Keratinocyte (primary cell): Measurements from ENCODE around the gene HS6ST3. TPM values are rescaled to one million over a fixed set of nuclear protein-coding genes. Genes with fewer than 3 reads are reported as not detected.

Experiments
- DNase-seq: peaks from one replicate; pipeline ENCODE4 v3.0.0-alpha.2; 2011; ENCODE audit warnings: low read depth, missing footprints, low spot score
- FAIRE-seq: peaks from 2 replicates; lab custom pipeline; 2011; peaks lifted over from hg19 to GRCh38; lab: Jason Lieb, UNC
- H2AFZ ChIP-seq: 2 replicates; pipeline ENCODE4 v1.6.0; 2012; ENCODE audit warnings: low read length, control low read depth, inconsistent platforms; ENCODE audit not compliant: control insufficient read depth
- H3K27ac ChIP-seq: 2 replicates; pipeline ENCODE4 v1.5.1; 2011; ENCODE audit warnings: low read length; ENCODE audit not compliant: control insufficient read depth, insufficient read depth
- H3K27me3 ChIP-seq: 3 replicates; pipeline ENCODE4 v1.6.0; 2011; ENCODE audit warnings: low read length; ENCODE audit not compliant: control insufficient read depth, insufficient read depth; ENCODE audit errors: extremely low read depth
- H3K36me3 ChIP-seq, 2 experiments: 2 replicates in 1 of 2; 3 replicates in 1 of 2; pipeline ENCODE4 v1.5.1; 2011; ENCODE audit warnings: low read length in 2 of 2, mild to moderate bottlenecking in 1 of 2; ENCODE audit not compliant: control insufficient read depth in 2 of 2, insufficient read depth in 2 of 2; ENCODE audit errors: extremely low read depth in 1 of 2
- H3K4me1 ChIP-seq: 3 replicates; pipeline ENCODE4 v1.5.1; 2011; ENCODE audit warnings: low read length; ENCODE audit not compliant: control insufficient read depth, insufficient read depth; ENCODE audit errors: extremely low read depth
- H3K4me2 ChIP-seq: 3 replicates; pipeline ENCODE4 v1.6.0; 2011; ENCODE audit warnings: low read depth, low read length; ENCODE audit not compliant: control insufficient read depth, insufficient read depth; ENCODE audit errors: extremely low read depth
- H3K4me3 ChIP-seq, 3 experiments: fragments of 200-600 bp in 1 of 3; sonication (generic) in 1 of 3; 2 replicates in 2 of 3; 3 replicates in 1 of 3; pipeline ENCODE4 v1.5.1; 2011 to 2016; ENCODE audit warnings: low read length in 3 of 3, mild to moderate bottlenecking in 3 of 3, control low read depth in 2 of 3, inconsistent platforms in 1 of 3, low read depth in 1 of 3, mixed read lengths in 1 of 3, mixed run types in 1 of 3, moderate library complexity in 1 of 3; ENCODE audit not compliant: control insufficient read depth in 2 of 3, insufficient read depth in 2 of 3; ENCODE audit errors: extremely low read depth in 1 of 3
- H3K79me2 ChIP-seq: 2 replicates; pipeline ENCODE4 v1.6.0; 2012; ENCODE audit warnings: low read length; ENCODE audit not compliant: control insufficient read depth, insufficient read depth
- H3K9ac ChIP-seq: 3 replicates; pipeline ENCODE4 v1.6.0; 2011; ENCODE audit warnings: low read length; ENCODE audit not compliant: control insufficient read depth, insufficient read depth; ENCODE audit errors: extremely low read depth
- H3K9me1 ChIP-seq: 3 replicates; pipeline ENCODE4 v1.6.0; 2011; ENCODE audit warnings: low read length; ENCODE audit not compliant: control insufficient read depth, insufficient read depth; ENCODE audit errors: extremely low read depth
- H3K9me3 ChIP-seq: 2 replicates; pipeline ENCODE4 v1.5.1; 2012; ENCODE audit warnings: low read depth, low read length; ENCODE audit not compliant: control insufficient read depth
- H4K20me1 ChIP-seq: 3 replicates; pipeline ENCODE4 v1.6.0; 2011; ENCODE audit warnings: low read length; ENCODE audit not compliant: control insufficient read depth, insufficient read depth; ENCODE audit errors: extremely low read depth
- EZH2 ChIP-seq: IDR thresholded peaks from one replicate; pipeline ENCODE4 v1.6.1; 2012; ENCODE audit warnings: inconsistent platforms, mild to moderate bottlenecking, low read length, moderate library complexity
- dilution Hi-C: fragments of 300-500 bp; cut with MboI; formaldehyde crosslinking; loops from one replicate; pipeline ENCODE4 v1.7.0; 2020; ENCODE audit warnings: low sequenced_read_pairs; ENCODE audit not compliant: extremely low pct_ligation_motif_present
- polyA plus RNA-seq, 5 experiments: library from polyadenylated mRNA; depleted of rRNA in 3 of 5; stranded (reverse) in 3 of 5; stranded (forward) in 1 of 5; unstranded in 1 of 5; fragments of >200 nt; gene quantifications; 1 replicate in 1 of 5; 2 replicates in 3 of 5; 3 replicates in 1 of 5; pipeline versions ENCODE4 v1.2.1 to v1.2.3, GENCODE V29; 2011 to 2012; ENCODE audit warnings: missing spikeins in 2 of 5, low read depth in 1 of 5, low replicate concordance in 1 of 5
- TF ChIP-seq, protein P1 (sequence below), 3 experiments: IDR thresholded peaks in 1 of 3; conservative IDR thresholded peaks in 1 of 3; optimal IDR thresholded peaks in 1 of 3; 2 replicates in 2 of 3; 3 replicates in 1 of 3; pipeline versions ENCODE3 to v1.5.1; 2011; ENCODE audit warnings: low read length in 3 of 3, mild to moderate bottlenecking in 3 of 3, moderate library complexity in 2 of 3, control low read depth in 1 of 3, inconsistent platforms in 1 of 3; ENCODE audit not compliant: insufficient read depth in 2 of 3; ENCODE audit errors: extremely low read depth in 1 of 3

The HS6ST3 gene
- polyA plus RNA-seq, 1 donor (not counting 4 experiments of a cell fraction or from before 2014, with no cell fraction given) = 0.03 TPM

DNA sequence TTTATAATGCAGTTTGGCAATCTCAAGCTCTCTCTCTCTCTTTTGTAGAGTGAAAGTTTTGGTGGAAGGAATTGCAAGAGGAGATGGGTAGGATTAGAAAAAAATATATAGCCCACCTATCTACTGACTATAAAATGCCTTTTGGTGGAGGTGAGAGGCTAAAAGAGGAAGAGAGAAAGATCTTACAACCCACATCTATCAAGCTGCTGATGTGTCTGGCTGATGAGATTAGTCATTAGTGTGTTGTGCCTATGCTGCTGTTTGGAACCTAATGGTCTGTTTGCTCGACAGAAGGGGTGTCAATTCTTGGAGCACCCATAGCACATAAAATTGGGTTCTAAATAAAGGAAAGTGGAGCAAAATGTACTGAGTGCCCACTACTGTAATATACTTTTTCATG, 411.0 kb downstream of the HS6ST3 start:
- TF ChIP-seq EZH2 = no peak
- TF ChIP-seq, protein P1, sequence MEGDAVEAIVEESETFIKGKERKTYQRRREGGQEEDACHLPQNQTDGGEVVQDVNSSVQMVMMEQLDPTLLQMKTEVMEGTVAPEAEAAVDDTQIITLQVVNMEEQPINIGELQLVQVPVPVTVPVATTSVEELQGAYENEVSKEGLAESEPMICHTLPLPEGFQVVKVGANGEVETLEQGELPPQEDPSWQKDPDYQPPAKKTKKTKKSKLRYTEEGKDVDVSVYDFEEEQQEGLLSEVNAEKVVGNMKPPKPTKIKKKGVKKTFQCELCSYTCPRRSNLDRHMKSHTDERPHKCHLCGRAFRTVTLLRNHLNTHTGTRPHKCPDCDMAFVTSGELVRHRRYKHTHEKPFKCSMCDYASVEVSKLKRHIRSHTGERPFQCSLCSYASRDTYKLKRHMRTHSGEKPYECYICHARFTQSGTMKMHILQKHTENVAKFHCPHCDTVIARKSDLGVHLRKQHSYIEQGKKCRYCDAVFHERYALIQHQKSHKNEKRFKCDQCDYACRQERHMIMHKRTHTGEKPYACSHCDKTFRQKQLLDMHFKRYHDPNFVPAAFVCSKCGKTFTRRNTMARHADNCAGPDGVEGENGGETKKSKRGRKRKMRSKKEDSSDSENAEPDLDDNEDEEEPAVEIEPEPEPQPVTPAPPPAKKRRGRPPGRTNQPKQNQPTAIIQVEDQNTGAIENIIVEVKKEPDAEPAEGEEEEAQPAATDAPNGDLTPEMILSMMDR (optimal IDR thresholded peaks at IDR 0.05 in 1 of 3, IDR thresholded peaks at IDR 0.05 in 1 of 3, conservative IDR thresholded peaks at IDR 0.05 in 1 of 3; ENCODE audit: extremely low read depth in 1 of 3, insufficient read depth in 2 of 3, low read length in 3 of 3) = no peak
- no peak overlapping the region for H3K4me2 ChIP-seq
- no peak overlapping the region for H3K27ac ChIP-seq
- no peak for FAIRE-seq
- H3K4me1 ChIP-seq = no peaks in the 10 kb centered on the region
- H4K20me1 ChIP-seq = no peaks in the 10 kb centered on the region
- H3K79me2 ChIP-seq = no peaks in the 10 kb centered on the region
- no peaks in the 10 kb centered on the region for H3K9me1 ChIP-seq
- no peak for DNase-seq
- dilution Hi-C loops = no loop called here
- H3K4me3 ChIP-seq = no peak overlapping the region
- no peak overlapping the region for H2AFZ ChIP-seq
- H3K9me3 ChIP-seq = no peaks in the 10 kb centered on the region
- no peak overlapping the region for H3K9ac ChIP-seq
- no peaks in the 10 kb centered on the region for H3K36me3 ChIP-seq
- H3K27me3 ChIP-seq = no peaks in the 10 kb centered on the region

DNA sequence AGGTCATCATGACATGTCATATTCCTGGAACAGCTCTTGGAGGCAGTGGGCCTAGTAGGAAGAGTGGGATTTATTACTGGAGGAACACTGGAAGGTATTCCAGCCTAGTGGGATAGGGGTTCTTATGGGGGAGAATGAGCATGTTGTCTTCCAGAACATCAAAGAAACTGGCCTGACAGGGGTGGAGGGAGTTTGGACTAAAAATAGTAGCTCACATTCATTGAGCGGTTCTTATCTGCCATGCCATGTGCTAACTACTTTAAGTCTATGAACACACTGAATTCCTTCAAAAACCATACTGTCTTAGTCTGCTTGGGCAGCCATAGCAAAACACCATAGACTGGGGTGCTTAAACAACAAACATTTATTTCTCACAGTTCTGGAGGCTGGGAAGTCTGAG, 413.6 kb downstream of the HS6ST3 start:
- Histone ChIP-seq H4K20me1 (no peaks in the 10 kb centered on the region), H3K4me3 (no peak overlapping the region), H3K4me2 (no peak overlapping the region), H3K27ac (no peak overlapping the region), H3K9me3 (no peaks in the 10 kb centered on the region), H2AFZ (no peak overlapping the region), H3K9me1 (no peaks in the 10 kb centered on the region), H3K4me1 (no peaks in the 10 kb centered on the region), H3K9ac (no peak overlapping the region), H3K36me3 (no peaks in the 10 kb centered on the region), H3K27me3 (no peaks in the 10 kb centered on the region), H3K79me2 (no peaks in the 10 kb centered on the region)
- FAIRE-seq = no peak
- no peak for DNase-seq
- dilution Hi-C loops = no loop called here
- no peak for TF ChIP-seq EZH2

DNA sequence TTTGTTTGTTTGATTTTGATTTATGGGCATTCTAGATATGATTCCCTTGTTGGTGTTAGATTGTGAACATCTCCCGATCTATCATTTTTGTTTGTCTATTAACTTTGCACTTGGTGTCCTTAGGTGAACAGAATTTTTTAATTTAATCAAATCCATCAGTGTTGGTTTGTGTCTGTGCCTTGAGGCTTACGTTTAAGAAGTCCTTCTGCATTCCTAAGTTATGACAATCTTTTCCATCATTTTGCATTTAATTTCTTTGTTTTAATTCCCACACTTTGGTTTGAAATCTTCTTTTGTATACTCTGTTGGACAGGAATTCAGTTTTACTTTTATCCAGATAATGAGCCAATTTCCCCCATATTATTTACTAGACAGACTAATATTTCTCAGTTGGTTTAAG, 421.7 kb downstream of the HS6ST3 start:
- no peaks in the 10 kb centered on the region for H3K4me1 ChIP-seq
- H3K27ac ChIP-seq = no peak overlapping the region
- dilution Hi-C loops = no loop called here
- DNase-seq (no peak), FAIRE-seq (no peak)
- H4K20me1 ChIP-seq = no peaks in the 10 kb centered on the region
- H3K27me3 ChIP-seq = no peaks in the 10 kb centered on the region
- no peaks in the 10 kb centered on the region for H3K9me3 ChIP-seq
- no peaks in the 10 kb centered on the region for H3K9me1 ChIP-seq
- H3K9ac ChIP-seq = no peak overlapping the region
- no peak overlapping the region for H2AFZ ChIP-seq
- H3K4me2 ChIP-seq = no peak overlapping the region
- no peak overlapping the region for H3K4me3 ChIP-seq
- H3K79me2 ChIP-seq = no peaks in the 10 kb centered on the region
- H3K36me3 ChIP-seq = no peaks in the 10 kb centered on the region
- TF ChIP-seq, protein P1 (optimal IDR thresholded peaks at IDR 0.05 in 1 of 3, IDR thresholded peaks at IDR 0.05 in 1 of 3, conservative IDR thresholded peaks at IDR 0.05 in 1 of 3; ENCODE audit: extremely low read depth in 1 of 3, insufficient read depth in 2 of 3, low read length in 3 of 3) = no peak
- TF ChIP-seq EZH2 = no peak
